Stimulated activated CD8-positive, alpha-beta memory T cell treated with anti-CD3 and anti-CD28 coated beads, Interleukin-15, amount 100 ng/mL, for 24 hours (primary cell): ENCODE results near the gene PFN3.
A peak's percentile ranks its signal among the peaks of the same experiment; 100 is the strongest.
"Not testable (repeated sequence)": the region's sequence is repeated elsewhere in the genome, so short reads cannot be mapped to it uniquely, and the experiment has no call there.

Experiments
- DNase-seq: peaks from one replicate; pipeline ENCODE4 v3.0.0-alpha.2; 2020; ENCODE audit warnings: low read depth

The PFN3 gene

GRCh38 chr5:177393206-177393765, 7.2 kb downstream of the PFN3 start:
- no peak for DNase-seq

DNA sequence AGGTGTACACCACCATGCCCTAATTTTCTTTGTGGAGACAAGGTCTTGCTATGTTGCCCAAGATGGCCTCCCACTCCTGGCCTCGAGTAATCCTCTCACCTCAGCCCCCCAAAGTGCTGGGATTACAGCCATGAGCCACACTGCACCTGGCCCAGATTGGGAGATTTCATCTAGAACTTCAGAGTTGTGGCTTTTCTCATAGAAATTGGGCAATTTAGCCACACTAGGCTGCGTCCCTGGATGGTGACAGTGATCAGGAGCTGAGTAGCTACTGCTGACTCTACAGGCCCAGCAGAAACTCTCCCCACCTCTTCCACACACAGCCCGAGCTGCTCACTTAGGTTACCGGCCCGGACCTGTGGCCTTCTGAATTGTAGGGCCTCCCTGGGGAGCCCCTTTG, 7.7 kb downstream of the PFN3 start:
- no peak for DNase-seq

DNA sequence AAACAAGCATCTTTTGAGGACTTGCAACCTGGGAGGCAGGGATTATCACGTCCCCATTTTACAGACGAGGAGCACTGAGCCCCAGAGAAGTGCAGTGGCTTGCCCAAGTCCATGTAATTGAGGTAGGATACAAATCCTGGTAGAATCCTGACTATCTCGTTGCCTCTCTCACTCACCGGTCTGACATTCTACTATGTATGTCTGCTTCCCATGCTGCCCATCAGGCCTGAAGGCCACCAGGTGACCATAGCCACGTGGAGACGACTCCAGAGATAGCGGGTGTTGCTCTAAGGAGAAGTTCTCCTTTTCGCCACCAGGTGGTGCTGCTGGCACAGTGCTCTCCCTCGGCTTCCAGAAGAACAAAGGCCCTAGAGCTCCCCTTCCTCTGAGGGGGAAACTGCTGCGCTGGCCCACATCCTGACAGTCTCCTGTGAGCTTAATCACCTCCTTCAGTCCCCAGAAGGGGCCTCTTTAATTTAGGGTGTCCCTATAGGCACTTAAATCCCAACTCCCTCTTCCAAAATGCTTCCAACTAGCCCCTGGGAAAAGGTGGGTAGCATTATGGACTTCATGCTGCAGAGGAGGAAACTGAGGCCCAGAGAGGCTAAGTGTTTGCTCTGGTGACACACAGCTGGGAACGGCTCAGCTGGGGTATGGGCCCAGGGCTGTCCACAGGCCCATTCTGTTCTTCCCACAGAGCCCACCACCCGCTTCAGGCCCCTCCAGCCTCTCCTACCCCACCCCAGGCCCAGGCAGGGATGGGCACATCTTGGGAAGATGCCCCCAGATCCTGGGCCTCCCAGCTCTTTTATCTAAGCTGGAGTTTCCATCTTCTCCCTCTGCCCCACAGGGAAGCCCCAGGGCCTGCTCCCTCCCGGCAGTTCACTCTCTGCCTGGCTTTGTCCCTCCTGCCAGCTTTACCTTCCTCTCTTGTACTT, 9.8 kb downstream of the PFN3 start:
- peak; percentile 71 for DNase-seq

DNA sequence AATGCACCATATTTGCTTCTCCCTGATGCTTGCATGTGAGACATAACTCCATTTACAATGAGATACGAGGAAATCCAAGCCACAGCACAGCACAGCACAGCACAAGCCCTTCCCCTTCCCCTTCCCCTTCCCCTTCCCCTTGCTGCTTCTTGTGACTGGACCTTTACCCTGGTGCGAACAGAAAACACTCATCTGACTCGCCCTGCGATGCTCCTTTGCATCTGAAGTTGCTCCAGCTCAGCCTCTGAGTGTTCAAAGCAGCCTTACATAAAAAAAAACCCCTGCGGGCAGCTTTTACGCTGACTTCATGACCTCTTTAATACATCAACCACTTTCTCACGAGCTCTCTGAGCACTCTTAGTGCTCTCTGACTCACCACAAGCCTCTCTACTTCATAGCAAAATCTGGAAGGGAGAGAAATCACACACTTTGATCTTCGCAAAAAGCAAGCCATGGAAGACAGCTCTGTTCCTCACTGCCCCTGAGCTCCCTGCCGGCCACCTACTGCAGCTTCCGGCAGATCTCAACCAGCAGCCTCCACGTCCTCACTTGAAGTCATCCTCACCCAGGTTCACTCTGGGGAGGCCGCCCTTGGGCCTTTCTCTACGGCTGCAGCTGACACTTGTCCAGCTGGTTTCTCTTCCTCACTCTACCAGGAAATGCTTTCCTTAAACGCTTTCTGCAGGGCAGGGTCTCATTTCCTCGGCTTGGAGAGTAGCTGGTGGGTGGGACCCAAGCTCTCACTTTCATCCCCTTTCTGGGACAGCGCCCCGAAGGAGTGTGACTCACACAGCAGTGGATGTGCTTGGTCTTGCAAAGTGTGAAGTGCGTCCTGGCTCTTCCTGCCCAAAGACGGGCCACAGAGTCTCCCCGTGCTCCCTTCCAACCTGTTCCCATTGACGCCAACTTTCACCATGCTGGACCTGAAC, 11.0 kb downstream of the PFN3 start:
- DNase-seq = no peak

- no peak for DNase-seq
Observed at GRCh38 chr5:177388521-177389052, 11.9 kb downstream of the PFN3 start.

DNA sequence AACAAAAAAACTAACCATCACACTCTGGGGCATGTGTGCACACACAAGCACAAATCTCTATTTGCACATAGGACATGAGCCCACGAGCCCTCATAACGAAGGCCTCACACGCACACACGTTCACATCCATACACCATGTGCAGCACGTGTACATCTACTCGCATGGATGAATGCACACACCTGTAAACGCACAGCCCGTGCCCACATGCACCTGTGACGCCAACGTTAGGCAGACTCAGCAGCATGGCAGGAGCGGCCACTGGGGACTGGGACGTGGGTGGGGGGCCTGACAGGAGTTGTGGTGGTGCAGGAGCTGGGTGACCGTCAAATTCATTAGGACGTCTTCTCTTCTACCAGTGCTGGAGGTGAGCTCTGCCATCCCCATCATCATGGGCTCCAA, 13.1 kb downstream of the PFN3 start:
- DNase-seq = no peak

DNA sequence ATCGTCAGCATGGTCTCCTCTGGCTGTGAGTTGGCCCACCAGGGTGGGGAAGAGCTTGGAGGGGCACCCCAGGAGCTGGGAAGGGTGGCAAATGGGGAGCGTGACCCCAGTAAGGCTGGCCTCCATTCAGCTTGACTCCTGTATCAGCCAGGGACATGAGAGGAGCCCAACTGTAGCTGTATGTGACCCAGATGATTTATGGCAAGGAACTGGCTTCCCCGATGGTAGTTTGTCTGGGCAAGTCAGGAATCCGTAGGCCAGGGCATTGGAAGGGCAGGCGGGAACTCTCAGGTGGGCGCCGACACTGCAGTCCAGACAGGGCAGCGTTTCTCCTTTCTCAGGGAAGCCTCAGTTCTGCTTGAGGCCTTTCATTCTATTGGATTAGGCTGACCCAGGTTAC, 13.9 kb downstream of the PFN3 start:
- DNase-seq = no peak

DNA sequence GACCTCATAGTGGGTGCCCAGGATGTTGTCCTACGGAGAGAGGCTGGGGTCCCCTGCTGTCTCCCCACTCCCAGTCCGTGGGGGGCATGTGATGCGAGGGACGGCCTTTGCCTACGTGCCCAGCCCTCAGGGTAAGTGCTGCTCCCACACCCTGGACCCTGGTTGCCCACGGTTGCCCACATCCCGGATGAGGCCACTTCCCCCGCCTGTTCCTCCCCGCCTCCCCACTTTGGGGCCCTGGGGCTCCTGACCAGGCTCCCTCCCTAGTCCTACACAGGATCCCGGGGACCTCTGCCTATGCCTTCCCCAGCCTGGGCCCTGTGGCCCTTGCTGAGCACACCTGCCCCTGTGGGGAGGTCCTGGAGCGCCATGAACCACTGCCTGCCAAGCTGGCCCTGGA, 14.7 kb downstream of the PFN3 start:
- DNase-seq = no peak

- DNase-seq = no peak
Observed at GRCh38 chr5:177384134-177384533, 16.3 kb downstream of the PFN3 start, which contains the start of gene SLC34A1. Gene SLC34A1, plus strand, starts transcription at chr5:177384434. Its CDS starts 1,308 bp downstream, at chr5:177385742.

- DNase-seq = no peak
Observed at GRCh38 chr5:177383181-177383580, 17.3 kb downstream of the PFN3 start.

DNA sequence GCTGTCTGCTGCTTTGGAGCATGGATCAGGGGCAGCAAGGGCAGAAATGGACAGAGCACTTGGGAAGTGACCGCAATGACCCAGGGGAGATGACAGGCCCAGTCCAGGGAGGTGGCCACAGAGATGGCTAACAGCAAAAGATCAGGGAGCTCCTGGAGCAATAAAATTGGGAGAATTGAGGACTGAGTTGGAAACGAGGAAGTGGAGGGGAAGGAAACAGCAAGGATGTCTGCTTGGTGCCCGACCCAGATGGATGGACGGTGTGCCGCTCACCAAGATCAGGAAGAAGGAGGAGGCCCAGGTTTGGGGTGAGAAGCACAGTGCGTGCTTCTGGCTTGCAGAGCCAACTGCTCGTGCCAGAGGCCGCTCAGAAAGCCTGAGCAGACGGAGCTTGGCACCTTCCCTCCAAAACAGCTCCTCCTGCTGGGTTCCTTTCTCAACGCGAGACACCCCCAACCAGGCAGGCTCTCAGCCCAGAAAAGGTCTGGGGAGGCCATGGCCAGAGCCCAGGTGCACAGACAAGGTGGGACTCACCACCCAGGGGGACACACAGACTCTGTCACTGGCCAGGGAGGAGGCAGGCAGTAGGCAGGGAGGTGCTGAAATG, 17.9 kb downstream of the PFN3 start:
- no peak for DNase-seq

- DNase-seq = no peak
Observed at GRCh38 chr5:177380805-177381126, 19.7 kb downstream of the PFN3 start.

DNA sequence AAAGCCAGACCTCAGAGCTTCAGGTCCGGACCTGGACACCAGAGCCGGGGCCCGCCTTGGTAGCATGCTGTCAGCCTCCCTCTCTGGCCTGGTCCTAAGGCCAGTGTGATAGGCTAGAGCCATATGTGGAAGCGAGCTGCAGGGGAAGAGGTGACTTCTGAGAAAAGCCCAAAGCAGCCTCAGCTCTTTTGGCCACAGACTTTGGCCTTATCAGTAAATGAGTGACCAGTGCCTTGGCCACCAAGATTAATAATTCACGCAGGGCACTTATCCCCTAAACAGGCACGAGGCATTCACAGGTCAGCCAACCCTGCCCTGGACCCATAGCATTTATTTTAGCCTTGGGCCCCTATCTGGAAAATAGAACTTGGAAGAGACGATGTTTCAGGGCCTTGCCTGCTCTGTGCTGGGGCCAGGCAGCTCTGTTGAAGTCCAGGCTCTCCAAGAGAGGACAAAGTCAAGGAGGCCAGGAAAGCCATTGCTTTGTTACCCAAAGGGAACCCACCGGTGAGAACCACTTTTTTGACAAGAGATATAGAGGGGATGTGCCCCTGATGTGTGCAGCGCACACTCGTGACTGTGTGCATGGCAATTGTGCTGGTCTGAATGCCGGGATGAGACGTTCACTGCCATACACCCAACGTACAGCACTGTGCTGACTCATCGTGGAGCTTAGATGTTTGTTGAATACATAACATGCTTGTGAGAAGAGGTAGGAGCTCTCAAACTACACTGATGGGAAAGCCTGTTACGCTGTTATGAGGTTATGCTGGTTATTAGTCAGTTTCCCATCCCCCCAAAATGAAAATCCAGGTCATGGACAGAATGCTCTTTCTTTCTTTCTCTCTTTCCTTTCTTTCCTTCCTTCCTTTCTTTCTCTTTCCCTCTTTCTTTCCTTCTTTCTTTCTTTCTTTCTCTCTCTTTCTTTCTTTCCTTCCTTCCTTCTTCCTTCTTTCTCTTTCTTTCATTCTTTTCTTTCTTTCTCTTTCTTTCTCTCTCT, 21.3 kb downstream of the PFN3 start:
- DNase-seq = no peak

GRCh38 chr5:177377851-177378776, 22.3 kb downstream of the PFN3 start:
- no peak for DNase-seq

GRCh38 chr5:177376107-177376506, 24.4 kb downstream of the PFN3 start:
- no peak for DNase-seq

DNA sequence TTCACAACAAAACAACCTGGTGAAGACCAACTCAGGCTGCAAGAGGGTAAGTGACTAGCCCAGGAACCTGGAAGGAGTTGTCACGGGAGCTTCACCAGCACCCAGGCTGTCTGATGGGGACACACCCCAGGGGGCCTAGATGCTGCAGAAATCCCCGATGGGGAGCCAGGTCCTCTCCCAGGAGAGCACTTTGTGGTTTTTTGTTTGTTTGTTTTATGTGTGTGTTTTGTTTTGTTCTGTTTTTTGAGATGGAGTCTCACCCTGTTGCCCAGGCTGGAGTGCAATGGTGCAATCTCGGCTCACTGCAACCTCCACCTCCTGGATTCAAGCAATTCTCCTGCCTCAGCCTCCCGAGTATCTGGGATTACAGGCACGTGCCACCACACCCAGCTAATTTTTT, 24.9 kb downstream of the PFN3 start:
- not testable (repeated sequence) for DNase-seq

- DNase-seq = no peak
Observed at GRCh38 chr5:177374211-177374610, 26.2 kb downstream of the PFN3 start.

DNA sequence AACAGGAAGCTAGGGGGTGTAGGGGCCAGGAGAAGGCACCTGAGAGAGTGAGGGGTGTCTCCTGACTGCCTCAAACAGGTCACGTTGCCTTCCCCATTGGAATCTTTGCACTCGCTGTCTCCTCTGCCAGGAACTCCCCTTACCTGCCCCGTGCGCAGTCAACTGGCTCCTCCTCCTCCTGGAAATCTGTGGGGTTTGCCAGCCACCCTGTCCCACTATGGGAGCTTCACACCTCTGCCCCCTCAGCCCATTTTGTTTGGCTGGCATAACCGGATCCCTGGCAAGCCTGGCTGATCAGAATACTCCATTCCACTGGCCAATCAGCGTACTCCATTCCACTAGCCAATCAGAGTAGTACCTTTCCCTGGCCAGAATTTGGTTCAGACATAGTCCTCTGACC, 26.7 kb downstream of the PFN3 start:
- no peak for DNase-seq

DNA sequence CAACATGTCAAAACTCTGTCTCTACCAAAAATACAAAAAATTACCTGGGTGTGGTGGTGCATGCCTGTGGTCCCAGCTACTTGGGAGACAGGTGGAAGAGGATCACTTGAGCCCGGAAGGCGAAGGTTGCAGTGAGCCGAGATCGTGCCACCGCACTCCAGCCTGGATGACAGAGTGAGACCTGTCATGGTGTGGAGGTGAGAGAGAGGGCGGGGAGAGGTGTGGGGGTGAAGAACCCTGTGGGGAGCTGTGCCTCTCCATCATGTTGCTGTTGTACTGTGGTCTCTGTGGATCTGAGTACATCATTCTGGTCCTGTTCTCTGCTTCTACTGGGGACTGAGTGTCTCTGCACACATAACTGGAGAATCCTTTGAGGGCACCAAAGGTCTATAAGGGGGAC, 27.6 kb downstream of the PFN3 start:
- no peak for DNase-seq
